ENCODE measurements around the gene ATP1A3. TPM values are rescaled to one million over a fixed set of nuclear protein-coding genes. Genes with fewer than 3 reads are reported as not detected.
A peak's percentile ranks its signal among the peaks of the same experiment; 100 is the strongest.

ATP1A3 gene
- polyA plus RNA-seq, 1 donor from 2014 or later, result 36.2 TPM

DNA sequence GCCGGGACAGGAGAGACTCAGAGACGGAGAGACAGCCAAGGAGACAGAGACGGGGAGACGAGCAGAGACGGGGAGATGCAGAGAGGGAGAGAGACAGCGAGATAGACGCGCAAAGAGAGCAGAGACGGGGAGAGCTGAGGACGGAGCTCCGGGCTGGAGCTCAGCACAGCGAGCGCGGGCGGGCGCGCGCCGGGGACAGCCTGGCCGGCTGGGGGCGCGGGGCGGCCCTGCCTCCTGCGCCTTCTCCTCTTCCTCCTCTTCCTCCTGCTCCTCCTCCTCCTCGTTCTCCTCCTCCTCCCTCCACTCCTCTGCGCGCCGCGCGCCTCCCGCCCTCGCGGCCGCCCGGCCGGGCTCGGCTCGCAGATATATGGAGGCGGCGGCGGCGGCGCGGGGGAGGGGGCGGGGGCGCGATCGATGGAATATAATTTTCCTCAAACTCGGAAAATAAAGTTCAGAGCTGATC, 65.8 kb downstream of the ATP1A3 start, which contains the start of gene ERFL:
TSS of gene ERFL (minus strand) at position 229 of the 463 bp plus-strand sequence. CDS start 15,530 bp downstream, outside the sequence.
- H3K9ac ChIP-seq (ENCODE audit: low read length), result peak within 1 kb of the TSS; percentile 7
- H3K27me3 ChIP-seq (ENCODE audit: insufficient read depth, low read depth, low read length), result peaks cover 96% of the 10 kb centered on the region
- H3K4me3 ChIP-seq (ENCODE audit: low read length), result peak within 1 kb of the TSS; percentile 61
- no peaks in the 10 kb centered on the region for H3K9me2 ChIP-seq (ENCODE audit: insufficient read depth, low read length)
- H3K9me3 ChIP-seq (ENCODE audit: low read length), result no peaks in the 10 kb centered on the region
- no peaks in the 10 kb centered on the region for H3K36me3 ChIP-seq (ENCODE audit: insufficient read depth, low read length)
- H3K27ac ChIP-seq (ENCODE audit: low read length), result no peak within 1 kb of the TSS
- peak within 1 kb of the TSS; percentile 14 for H3K4me2 ChIP-seq (ENCODE audit: low read length)
- TF ChIP-seq, protein P1, sequence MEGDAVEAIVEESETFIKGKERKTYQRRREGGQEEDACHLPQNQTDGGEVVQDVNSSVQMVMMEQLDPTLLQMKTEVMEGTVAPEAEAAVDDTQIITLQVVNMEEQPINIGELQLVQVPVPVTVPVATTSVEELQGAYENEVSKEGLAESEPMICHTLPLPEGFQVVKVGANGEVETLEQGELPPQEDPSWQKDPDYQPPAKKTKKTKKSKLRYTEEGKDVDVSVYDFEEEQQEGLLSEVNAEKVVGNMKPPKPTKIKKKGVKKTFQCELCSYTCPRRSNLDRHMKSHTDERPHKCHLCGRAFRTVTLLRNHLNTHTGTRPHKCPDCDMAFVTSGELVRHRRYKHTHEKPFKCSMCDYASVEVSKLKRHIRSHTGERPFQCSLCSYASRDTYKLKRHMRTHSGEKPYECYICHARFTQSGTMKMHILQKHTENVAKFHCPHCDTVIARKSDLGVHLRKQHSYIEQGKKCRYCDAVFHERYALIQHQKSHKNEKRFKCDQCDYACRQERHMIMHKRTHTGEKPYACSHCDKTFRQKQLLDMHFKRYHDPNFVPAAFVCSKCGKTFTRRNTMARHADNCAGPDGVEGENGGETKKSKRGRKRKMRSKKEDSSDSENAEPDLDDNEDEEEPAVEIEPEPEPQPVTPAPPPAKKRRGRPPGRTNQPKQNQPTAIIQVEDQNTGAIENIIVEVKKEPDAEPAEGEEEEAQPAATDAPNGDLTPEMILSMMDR (IDR thresholded peaks at IDR 0.05; ENCODE audit: poor library complexity, severe bottlenecking), result no peak
- peak; percentile 12 for TF ChIP-seq MXI1 (conservative IDR thresholded peaks at IDR 0.05; ENCODE audit: poor library complexity, severe bottlenecking)
- no peaks in the 10 kb centered on the region for H3F3A ChIP-seq (ENCODE audit: insufficient read depth, low read length, poor library complexity, severe bottlenecking)
- no peaks in the 10 kb centered on the region for H4K20me1 ChIP-seq (ENCODE audit: insufficient read depth)
- H3K79me2 ChIP-seq (replicated peaks; ENCODE audit: insufficient read depth, low read length), result no peaks in the 10 kb centered on the region
- no peak within 1 kb of the TSS for H2AFZ ChIP-seq (ENCODE audit: low read depth, low read length)

DNA sequence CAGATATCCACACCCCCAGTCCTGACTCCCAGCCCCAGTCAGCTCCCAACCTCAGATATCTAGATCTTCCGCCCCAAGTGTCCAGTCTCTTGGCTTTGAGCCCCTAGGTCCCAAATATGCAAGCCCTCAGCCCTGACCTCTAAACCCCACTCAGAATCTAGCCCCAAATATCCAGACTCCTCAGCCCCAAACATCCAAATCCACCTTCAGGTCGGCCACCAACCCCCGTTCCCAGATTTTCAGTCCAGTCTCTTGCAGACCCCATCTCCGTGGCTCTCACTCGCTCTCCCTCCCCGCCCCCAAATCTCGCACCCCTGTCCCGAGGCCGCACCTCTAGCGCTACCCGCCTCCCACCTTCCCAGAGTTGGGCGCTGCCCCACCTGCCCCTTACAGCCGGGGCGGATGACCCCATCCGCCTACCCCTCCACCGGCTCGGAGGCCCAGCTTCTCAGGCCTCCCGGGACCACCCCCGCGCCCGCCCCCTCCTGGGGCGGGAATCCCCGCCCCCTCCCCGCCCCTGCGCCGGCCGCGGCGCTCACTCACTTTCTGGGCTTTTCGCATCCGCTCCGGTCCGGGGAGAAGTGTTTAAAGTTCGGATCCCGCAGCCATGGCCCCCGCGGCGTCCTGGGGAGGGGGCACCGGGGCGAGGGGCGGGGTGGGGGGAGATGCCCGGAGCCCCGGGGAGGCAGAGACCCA, 66.4 kb downstream of the ATP1A3 start:
- H3K9ac ChIP-seq (ENCODE audit: low read length), result peak overlapping the region; percentile 7
- H3K79me2 ChIP-seq (replicated peaks; ENCODE audit: insufficient read depth, low read length), result no peaks in the 10 kb centered on the region
- peak overlapping the region; percentile 61 for H3K4me3 ChIP-seq (ENCODE audit: low read length)
- H3K36me3 ChIP-seq (ENCODE audit: insufficient read depth, low read length), result no peaks in the 10 kb centered on the region
- no peaks in the 10 kb centered on the region for H4K20me1 ChIP-seq (ENCODE audit: insufficient read depth)
- peaks cover 96% of the 10 kb centered on the region for H3K27me3 ChIP-seq (ENCODE audit: insufficient read depth, low read depth, low read length)
- H3K9me2 ChIP-seq (ENCODE audit: insufficient read depth, low read length), result no peaks in the 10 kb centered on the region
- no peaks in the 10 kb centered on the region for H3F3A ChIP-seq (ENCODE audit: insufficient read depth, low read length, poor library complexity, severe bottlenecking)
- H3K4me2 ChIP-seq (ENCODE audit: low read length), result no peak overlapping the region
- H3K27ac ChIP-seq (ENCODE audit: low read length), result no peak overlapping the region
- no peaks in the 10 kb centered on the region for H3K9me3 ChIP-seq (ENCODE audit: low read length)
- TF ChIP-seq POLR2AphosphoS5 (IDR thresholded peaks at IDR 0.05) (no peak), TAF1 (IDR thresholded peaks at IDR 0.05; ENCODE audit: low read depth) (no peak), EP300 (conservative IDR thresholded peaks at IDR 0.05; ENCODE audit: poor library complexity, severe bottlenecking) (no peak), SMC3 (conservative IDR thresholded peaks at IDR 0.05; ENCODE audit: poor library complexity) (no peak), RAD21 (conservative IDR thresholded peaks at IDR 0.05) (no peak), MXI1 (conservative IDR thresholded peaks at IDR 0.05; ENCODE audit: poor library complexity, severe bottlenecking) (no peak), EZH2 (IDR thresholded peaks at IDR 0.05; ENCODE audit: borderline replicate concordance, insufficient read depth, low read length, poor library complexity, severe bottlenecking) (no peak)
- TF ChIP-seq, protein P1 (IDR thresholded peaks at IDR 0.05; ENCODE audit: poor library complexity, severe bottlenecking), result no peak
- TF ChIP-seq, protein P2, sequence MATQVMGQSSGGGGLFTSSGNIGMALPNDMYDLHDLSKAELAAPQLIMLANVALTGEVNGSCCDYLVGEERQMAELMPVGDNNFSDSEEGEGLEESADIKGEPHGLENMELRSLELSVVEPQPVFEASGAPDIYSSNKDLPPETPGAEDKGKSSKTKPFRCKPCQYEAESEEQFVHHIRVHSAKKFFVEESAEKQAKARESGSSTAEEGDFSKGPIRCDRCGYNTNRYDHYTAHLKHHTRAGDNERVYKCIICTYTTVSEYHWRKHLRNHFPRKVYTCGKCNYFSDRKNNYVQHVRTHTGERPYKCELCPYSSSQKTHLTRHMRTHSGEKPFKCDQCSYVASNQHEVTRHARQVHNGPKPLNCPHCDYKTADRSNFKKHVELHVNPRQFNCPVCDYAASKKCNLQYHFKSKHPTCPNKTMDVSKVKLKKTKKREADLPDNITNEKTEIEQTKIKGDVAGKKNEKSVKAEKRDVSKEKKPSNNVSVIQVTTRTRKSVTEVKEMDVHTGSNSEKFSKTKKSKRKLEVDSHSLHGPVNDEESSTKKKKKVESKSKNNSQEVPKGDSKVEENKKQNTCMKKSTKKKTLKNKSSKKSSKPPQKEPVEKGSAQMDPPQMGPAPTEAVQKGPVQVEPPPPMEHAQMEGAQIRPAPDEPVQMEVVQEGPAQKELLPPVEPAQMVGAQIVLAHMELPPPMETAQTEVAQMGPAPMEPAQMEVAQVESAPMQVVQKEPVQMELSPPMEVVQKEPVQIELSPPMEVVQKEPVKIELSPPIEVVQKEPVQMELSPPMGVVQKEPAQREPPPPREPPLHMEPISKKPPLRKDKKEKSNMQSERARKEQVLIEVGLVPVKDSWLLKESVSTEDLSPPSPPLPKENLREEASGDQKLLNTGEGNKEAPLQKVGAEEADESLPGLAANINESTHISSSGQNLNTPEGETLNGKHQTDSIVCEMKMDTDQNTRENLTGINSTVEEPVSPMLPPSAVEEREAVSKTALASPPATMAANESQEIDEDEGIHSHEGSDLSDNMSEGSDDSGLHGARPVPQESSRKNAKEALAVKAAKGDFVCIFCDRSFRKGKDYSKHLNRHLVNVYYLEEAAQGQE (IDR thresholded peaks at IDR 0.05; ENCODE audit: borderline replicate concordance), result no peak
- H2AFZ ChIP-seq (ENCODE audit: low read depth, low read length), result no peak overlapping the region
